ENCODE measurements around the gene BCORL1.

GRCh38 chrX:130086447-130087206, 104.2 kb downstream of the BCORL1 start:
- no peak for TF ChIP-seq CTCF (IDR thresholded peaks at IDR 0.05; ENCODE audit: poor library complexity, severe bottlenecking)
- TF ChIP-seq EP300 (conservative IDR thresholded peaks at IDR 0.05; ENCODE audit: poor library complexity, severe bottlenecking): no peak
- TF ChIP-seq POLR2AphosphoS5 (IDR thresholded peaks at IDR 0.05): no peak
- no peak for TF ChIP-seq REST (IDR thresholded peaks at IDR 0.05; ENCODE audit: borderline replicate concordance)
- TF ChIP-seq SMC3 (conservative IDR thresholded peaks at IDR 0.05; ENCODE audit: poor library complexity): no peak

Data from neural cell (in vitro differentiated cells).